Progenitor cell of endocrine pancreas (in vitro differentiated cells): ENCODE data around the gene UNC119. TPM values are rescaled to one million over a fixed set of nuclear protein-coding genes. Genes with fewer than 3 reads are reported as not detected.
"Not testable (repeated sequence)": the region's sequence is repeated elsewhere in the genome, so short reads cannot be mapped to it uniquely, and the experiment has no call there.

ENCODE experiments used
- DNase-seq: peaks from one replicate; pipeline ENCODE4 v3.0.0; 2021; ENCODE audit warnings: low spot score; ENCODE audit not compliant: unreplicated experiment
- H3K27ac Mint-ChIP-seq: 2 replicates; pipeline ENCODE4 v1.8.0; 2021; ENCODE audit warnings: mild to moderate bottlenecking, moderate library complexity, mixed read lengths
- H3K27me3 Mint-ChIP-seq: 2 replicates; pipeline ENCODE4 v1.8.0; 2021; ENCODE audit warnings: mixed read lengths
- H3K36me3 Mint-ChIP-seq: 2 replicates; pipeline ENCODE4 v1.8.0; 2022; ENCODE audit warnings: mixed read lengths; ENCODE audit not compliant: insufficient read depth
- H3K4me1 Mint-ChIP-seq: 2 replicates; pipeline ENCODE4 v1.8.0; 2021; ENCODE audit warnings: low read depth, mixed read lengths
- H3K4me3 Mint-ChIP-seq: 2 replicates; pipeline ENCODE4 v1.8.0; 2021; ENCODE audit warnings: low read depth, mild to moderate bottlenecking, moderate library complexity, mixed read lengths
- H3K9me3 Mint-ChIP-seq: 2 replicates; pipeline ENCODE4 v1.8.0; 2021; ENCODE audit warnings: low read depth, mixed read lengths
- CTCF ChIP-seq: fragments of 200-600 bp; sonication (generic); IDR thresholded peaks from one replicate; pipeline ENCODE4 v1.5.0; 2021; ENCODE audit warnings: antibody characterized with exemption, mild to moderate bottlenecking; ENCODE audit not compliant: unreplicated experiment
- total RNA-seq: library from RNA; stranded (reverse); gene quantifications from 2 replicates; pipeline ENCODE4 v1.2.1, GENCODE V29; 2021

UNC119 gene
- total RNA-seq, 1 donor from 2014 or later = 46.7 TPM

- Mint-ChIP-seq H3K27me3 (peaks cover 9% of the 10 kb centered on the region), H3K4me1 (peaks cover 15% of the 10 kb centered on the region), H3K4me3 (no peak overlapping the region), H3K36me3 (no peaks in the 10 kb centered on the region), H3K27ac (no peak overlapping the region), H3K9me3 (no peaks in the 10 kb centered on the region)
- DNase-seq = no peak
- no peak for TF ChIP-seq CTCF
These were observed 28.5 kb downstream of the UNC119 start for GRCh38 chr17:28523876-28524275.

GRCh38 chr17:28523186-28523585 lies 29.2 kb downstream of the UNC119 start:
- H3K27ac Mint-ChIP-seq = peak overlapping the region; percentile 62

GRCh38 chr17:28522281-28522680 lies 30.1 kb downstream of the UNC119 start:
- Mint-ChIP-seq H3K4me1 (peaks cover 17% of the 10 kb centered on the region), H3K27me3 (peaks cover 15% of the 10 kb centered on the region)
- H3K27ac Mint-ChIP-seq, H3K36me3 Mint-ChIP-seq, H3K9me3 Mint-ChIP-seq, H3K4me3 Mint-ChIP-seq, DNase-seq: not testable (repeated sequence)

More at GRCh38 chr17:28523186-28523585, 29.2 kb downstream of the UNC119 start:
- DNase-seq = no peak
- H3K4me1 Mint-ChIP-seq = peaks cover 17% of the 10 kb centered on the region
- no peaks in the 10 kb centered on the region for H3K36me3 Mint-ChIP-seq
- TF ChIP-seq CTCF = no peak
- H3K27me3 Mint-ChIP-seq = peaks cover 15% of the 10 kb centered on the region
- H3K4me3 Mint-ChIP-seq = no peak overlapping the region
- no peaks in the 10 kb centered on the region for H3K9me3 Mint-ChIP-seq

GRCh38 chr17:28521311-28522085 lies 30.9 kb downstream of the UNC119 start:
- no peak for TF ChIP-seq CTCF
- H3K4me1 Mint-ChIP-seq = peaks cover 17% of the 10 kb centered on the region
- H3K27ac Mint-ChIP-seq = no peak overlapping the region
- H3K27me3 Mint-ChIP-seq = peaks cover 15% of the 10 kb centered on the region
- no peaks in the 10 kb centered on the region for H3K9me3 Mint-ChIP-seq
- DNase-seq = no peak
- H3K36me3 Mint-ChIP-seq = no peaks in the 10 kb centered on the region
- no peak overlapping the region for H3K4me3 Mint-ChIP-seq

GRCh38 chr17:28520687-28521086 lies 31.7 kb downstream of the UNC119 start:
- TF ChIP-seq CTCF = no peak
- DNase-seq = no peak
- Mint-ChIP-seq H3K27ac (no peak overlapping the region), H3K4me3 (no peak overlapping the region), H3K9me3 (peaks cover 4% of the 10 kb centered on the region), H3K4me1 (peaks cover 15% of the 10 kb centered on the region), H3K27me3 (peaks cover 15% of the 10 kb centered on the region), H3K36me3 (no peaks in the 10 kb centered on the region)

- DNase-seq = no peak
- Mint-ChIP-seq H3K27me3 (peaks cover 15% of the 10 kb centered on the region), H3K9me3 (peaks cover 4% of the 10 kb centered on the region), H3K27ac (no peak overlapping the region), H3K36me3 (no peaks in the 10 kb centered on the region), H3K4me3 (no peak overlapping the region), H3K4me1 (peaks cover 3% of the 10 kb centered on the region)
- no peak for TF ChIP-seq CTCF
These were observed 33.2 kb downstream of the UNC119 start for GRCh38 chr17:28519236-28519635.
